ENCODE data around the gene UGT2A1. TPM values are rescaled to one million over a fixed set of nuclear protein-coding genes. Genes with fewer than 3 reads are reported as not detected.

The UGT2A1 gene
- total RNA-seq, 1 donor from 2014 or later = not detected

DNA sequence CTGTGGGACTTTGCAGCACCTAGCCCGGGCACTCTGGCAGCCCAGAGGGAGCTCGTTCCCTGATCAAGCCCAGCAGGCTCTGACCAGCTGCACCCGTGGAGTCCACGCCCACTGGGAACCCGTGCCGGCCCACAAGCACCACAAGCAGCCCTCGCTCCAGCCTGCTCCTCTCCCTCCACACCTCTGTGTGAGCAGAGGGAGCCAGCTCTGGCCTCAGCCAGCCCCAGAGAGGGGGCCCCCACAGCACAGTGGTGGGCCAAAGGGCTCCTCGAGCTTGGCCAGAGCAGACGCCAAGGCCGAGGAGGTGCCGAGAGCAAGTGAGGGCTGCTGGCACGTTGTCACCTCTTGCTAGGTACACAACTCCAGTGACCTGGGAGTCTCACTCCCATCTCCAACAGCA, 5.1 kb upstream of the UGT2A1 start:
- no peak for DNase-seq (ENCODE audit: low read depth)
- TF ChIP-seq, protein P1, sequence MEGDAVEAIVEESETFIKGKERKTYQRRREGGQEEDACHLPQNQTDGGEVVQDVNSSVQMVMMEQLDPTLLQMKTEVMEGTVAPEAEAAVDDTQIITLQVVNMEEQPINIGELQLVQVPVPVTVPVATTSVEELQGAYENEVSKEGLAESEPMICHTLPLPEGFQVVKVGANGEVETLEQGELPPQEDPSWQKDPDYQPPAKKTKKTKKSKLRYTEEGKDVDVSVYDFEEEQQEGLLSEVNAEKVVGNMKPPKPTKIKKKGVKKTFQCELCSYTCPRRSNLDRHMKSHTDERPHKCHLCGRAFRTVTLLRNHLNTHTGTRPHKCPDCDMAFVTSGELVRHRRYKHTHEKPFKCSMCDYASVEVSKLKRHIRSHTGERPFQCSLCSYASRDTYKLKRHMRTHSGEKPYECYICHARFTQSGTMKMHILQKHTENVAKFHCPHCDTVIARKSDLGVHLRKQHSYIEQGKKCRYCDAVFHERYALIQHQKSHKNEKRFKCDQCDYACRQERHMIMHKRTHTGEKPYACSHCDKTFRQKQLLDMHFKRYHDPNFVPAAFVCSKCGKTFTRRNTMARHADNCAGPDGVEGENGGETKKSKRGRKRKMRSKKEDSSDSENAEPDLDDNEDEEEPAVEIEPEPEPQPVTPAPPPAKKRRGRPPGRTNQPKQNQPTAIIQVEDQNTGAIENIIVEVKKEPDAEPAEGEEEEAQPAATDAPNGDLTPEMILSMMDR (conservative IDR thresholded peaks at IDR 0.05; ENCODE audit: low read depth, low read length) = no peak
- no peak overlapping the region for H3K4me3 ChIP-seq (ENCODE audit: low read depth, low read length)

DNA sequence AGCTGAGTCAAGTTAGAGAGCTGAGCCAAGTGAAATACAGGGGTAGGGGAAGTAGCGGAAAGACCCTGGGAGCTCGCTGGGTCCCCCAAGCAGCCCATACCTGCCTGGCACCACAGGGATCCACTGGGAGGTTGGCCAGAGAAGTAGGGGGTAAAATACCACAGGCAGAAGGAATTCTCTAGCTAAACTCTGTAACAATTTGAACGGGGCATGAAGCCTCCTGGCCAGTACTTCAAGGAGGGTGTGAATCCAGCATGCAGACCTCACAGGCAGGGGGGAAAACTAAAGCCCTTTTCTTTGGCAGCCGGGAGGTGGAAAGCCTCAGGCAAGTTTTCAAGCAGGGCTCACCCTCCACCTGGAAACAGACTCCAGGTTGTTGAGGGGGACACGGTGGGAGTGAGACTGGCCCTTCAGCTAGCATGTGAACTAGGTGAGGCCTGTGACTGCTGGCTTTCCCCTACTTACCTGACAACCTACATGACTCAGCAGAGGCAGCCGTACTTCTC, 3.7 kb upstream of the UGT2A1 start:
- TF ChIP-seq, protein P1 (conservative IDR thresholded peaks at IDR 0.05; ENCODE audit: low read depth, low read length) = no peak
- DNase-seq (ENCODE audit: low read depth) = no peak

DNA sequence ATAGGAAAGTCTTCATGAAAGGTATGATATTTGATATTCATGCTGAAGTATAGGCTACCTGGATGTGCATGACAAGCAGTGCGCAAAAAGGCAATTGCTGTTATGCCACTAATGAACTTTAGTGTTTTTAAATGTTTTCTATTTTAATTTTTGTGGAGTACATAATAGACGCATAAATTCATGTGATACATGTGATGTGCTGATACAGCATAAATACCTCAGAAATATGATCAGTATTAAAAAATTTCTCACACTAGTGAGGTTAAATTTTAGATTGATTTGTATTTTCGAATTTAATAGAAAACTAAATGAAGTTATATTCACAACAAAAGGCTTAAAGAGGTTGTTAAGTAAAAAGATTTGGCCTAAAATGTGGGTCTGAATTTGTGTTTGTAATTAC, 2.2 kb downstream of the UGT2A1 start:
- no peak overlapping the region for H3K4me3 ChIP-seq (ENCODE audit: low read depth, low read length)
- TF ChIP-seq, protein P1 (conservative IDR thresholded peaks at IDR 0.05; ENCODE audit: low read depth, low read length) = no peak
- DNase-seq (ENCODE audit: low read depth) = no peak

More for the DNA sequence above, 3.7 kb upstream of the UGT2A1 start:
- H3K4me3 ChIP-seq (ENCODE audit: low read depth, low read length) = no peak overlapping the region

DNA sequence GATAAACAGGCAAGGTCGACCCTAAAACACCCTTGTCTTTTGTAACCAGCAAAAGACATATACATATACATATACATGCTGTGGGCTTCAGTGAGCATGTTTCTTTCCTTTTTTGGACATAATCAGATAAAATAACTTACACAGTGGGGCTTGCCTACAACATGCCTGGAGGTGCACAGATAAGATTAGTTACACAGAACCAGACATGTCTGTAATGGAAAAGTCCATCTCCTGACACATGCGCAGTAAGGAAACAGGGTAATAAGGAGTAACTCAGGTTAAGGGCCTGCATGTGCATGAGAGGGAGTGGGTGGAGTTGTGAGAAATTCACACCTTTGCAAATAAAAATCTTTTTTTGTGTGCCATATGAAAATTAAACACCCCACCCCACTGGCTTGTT, 3.4 kb downstream of the UGT2A1 start:
- TF ChIP-seq, protein P1 (conservative IDR thresholded peaks at IDR 0.05; ENCODE audit: low read depth, low read length) = no peak
- no peak overlapping the region for H3K4me3 ChIP-seq (ENCODE audit: low read depth, low read length)
- no peak for DNase-seq (ENCODE audit: low read depth)

DNA sequence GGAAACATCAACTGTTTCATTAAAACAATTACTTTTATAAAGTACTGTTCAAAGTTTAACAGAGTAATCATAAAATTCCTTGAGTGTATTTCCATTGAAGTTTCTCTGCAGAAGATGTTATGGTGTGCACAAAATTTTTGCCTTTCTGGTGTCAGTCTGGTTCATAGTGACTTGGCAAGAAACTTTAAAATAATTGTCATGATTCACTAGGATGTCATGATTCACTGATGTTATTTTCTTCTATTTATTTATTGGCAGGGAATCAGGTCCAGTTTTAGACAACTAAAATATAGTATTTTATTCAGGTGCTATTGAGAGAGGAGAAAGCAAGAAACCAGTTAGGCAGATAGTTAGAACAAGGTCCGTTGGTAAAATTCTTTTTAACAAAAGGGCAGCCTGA, 3.8 kb downstream of the UGT2A1 start:
- TF ChIP-seq, protein P1 (conservative IDR thresholded peaks at IDR 0.05; ENCODE audit: low read depth, low read length) = no peak
- no peak overlapping the region for H3K4me3 ChIP-seq (ENCODE audit: low read depth, low read length)
- DNase-seq (ENCODE audit: low read depth) = no peak

DNA sequence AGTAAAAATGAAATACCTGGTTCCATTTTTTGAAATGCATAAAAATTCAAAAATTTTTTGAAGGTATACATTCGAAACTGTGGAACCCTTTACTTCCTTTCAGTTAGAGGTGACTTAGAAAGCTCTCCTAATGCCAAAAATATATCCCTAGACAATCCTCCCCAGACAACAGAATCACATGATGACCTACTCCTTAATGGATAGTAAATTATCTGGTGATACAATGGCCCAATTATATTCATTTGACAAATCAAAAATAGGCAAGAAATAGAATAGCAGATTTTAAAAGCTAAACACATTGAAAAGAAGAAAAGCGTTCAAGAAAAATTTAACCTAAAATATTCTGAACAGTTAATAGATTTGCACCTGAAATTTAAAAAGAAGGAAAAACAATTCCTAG, 10.1 kb downstream of the UGT2A1 start:
- TF ChIP-seq, protein P1 (conservative IDR thresholded peaks at IDR 0.05; ENCODE audit: low read depth, low read length) = no peak
- no peak for DNase-seq (ENCODE audit: low read depth)
- no peak overlapping the region for H3K4me3 ChIP-seq (ENCODE audit: low read depth, low read length)

DNA sequence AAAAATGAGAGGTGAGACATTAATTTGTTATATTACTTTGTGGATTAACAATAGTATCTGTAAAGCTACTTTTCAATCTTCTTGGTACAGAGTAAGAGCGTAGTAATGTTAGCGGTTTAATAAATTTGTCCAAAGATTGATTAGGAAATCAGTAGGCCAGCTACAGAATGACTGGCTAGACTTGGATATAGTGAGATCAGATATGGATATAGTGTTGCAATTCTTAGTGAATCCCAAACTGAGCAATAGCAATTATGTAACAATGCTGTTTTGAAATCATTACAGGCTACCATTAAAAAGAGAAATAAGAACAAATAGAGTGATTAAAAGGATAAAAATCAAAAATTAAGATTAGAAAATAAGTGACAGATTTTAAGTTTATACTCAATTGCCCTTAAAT, 12.8 kb downstream of the UGT2A1 start:
- no peak for DNase-seq (ENCODE audit: low read depth)
- H3K4me3 ChIP-seq (ENCODE audit: low read depth, low read length) = no peak overlapping the region
- TF ChIP-seq, protein P1 (conservative IDR thresholded peaks at IDR 0.05; ENCODE audit: low read depth, low read length) = no peak
